VCaP (cell line): ENCODE results near the gene MT1M.

Source experiments
- H3K27ac ChIP-seq: fragments of 450-650 bp; 2 replicates; pipeline ENCODE4 v1.5.1; 2017
- TF ChIP-seq, protein P1 (sequence below): fragments of 450-650 bp; conservative IDR thresholded peaks from 2 replicates; pipeline ENCODE4 v1.5.1; 2017; ENCODE audit warnings: mild to moderate bottlenecking, moderate library complexity

The MT1M gene

DNA sequence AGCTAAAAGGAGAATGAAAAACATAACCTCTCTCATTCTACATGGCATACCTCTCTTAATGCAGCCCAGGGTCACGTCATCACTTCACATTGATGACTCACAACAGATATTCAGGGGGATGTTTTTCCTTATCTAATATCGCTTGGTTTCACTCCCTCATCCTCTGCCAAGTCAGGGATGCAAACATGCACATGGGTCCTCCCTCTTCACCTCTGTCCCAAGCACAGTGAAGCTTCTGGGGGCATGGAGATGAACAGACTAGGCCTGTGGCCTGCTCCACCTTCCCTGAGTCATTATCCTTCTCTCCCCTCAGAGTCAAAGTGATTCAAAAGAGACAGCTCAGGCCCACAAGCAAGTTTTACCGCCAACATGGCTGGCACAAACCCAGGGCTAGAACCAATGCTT, 26.4 kb upstream of the MT1M start:
- peak overlapping the region; percentile 84 for H3K27ac ChIP-seq
- TF ChIP-seq, protein P1, sequence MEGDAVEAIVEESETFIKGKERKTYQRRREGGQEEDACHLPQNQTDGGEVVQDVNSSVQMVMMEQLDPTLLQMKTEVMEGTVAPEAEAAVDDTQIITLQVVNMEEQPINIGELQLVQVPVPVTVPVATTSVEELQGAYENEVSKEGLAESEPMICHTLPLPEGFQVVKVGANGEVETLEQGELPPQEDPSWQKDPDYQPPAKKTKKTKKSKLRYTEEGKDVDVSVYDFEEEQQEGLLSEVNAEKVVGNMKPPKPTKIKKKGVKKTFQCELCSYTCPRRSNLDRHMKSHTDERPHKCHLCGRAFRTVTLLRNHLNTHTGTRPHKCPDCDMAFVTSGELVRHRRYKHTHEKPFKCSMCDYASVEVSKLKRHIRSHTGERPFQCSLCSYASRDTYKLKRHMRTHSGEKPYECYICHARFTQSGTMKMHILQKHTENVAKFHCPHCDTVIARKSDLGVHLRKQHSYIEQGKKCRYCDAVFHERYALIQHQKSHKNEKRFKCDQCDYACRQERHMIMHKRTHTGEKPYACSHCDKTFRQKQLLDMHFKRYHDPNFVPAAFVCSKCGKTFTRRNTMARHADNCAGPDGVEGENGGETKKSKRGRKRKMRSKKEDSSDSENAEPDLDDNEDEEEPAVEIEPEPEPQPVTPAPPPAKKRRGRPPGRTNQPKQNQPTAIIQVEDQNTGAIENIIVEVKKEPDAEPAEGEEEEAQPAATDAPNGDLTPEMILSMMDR: no peak

GRCh38 chr16:56606476-56607108, 25.9 kb upstream of the MT1M start:
- H3K27ac ChIP-seq: peak overlapping the region; percentile 84

GRCh38 chr16:56607109-56607618, 25.3 kb upstream of the MT1M start:
- peak overlapping the region; percentile 84 for H3K27ac ChIP-seq

More at GRCh38 chr16:56606476-56607108, 25.9 kb upstream of the MT1M start:
- TF ChIP-seq, protein P1: no peak

DNA sequence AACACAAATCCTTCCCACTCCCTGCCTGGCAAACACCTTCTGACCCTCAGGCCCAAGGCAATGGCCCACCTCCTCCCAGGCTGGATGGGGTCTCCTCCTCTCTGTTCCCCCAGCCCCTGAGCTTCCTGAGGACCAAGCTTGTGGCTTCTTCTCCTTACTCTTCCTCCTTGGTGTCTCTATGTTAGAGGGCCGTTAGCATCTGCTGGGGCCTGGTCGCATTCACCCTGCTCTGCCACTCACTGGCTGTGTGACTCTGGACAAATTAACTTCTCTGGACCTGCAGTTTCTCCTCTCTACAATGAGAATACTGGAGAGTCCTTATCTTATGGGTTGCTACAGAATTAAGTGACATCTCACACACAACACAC, 24.8 kb upstream of the MT1M start:
- peak overlapping the region; percentile 84 for H3K27ac ChIP-seq
- TF ChIP-seq, protein P1: no peak

More at GRCh38 chr16:56607109-56607618, 25.3 kb upstream of the MT1M start:
- TF ChIP-seq, protein P1: no peak

DNA sequence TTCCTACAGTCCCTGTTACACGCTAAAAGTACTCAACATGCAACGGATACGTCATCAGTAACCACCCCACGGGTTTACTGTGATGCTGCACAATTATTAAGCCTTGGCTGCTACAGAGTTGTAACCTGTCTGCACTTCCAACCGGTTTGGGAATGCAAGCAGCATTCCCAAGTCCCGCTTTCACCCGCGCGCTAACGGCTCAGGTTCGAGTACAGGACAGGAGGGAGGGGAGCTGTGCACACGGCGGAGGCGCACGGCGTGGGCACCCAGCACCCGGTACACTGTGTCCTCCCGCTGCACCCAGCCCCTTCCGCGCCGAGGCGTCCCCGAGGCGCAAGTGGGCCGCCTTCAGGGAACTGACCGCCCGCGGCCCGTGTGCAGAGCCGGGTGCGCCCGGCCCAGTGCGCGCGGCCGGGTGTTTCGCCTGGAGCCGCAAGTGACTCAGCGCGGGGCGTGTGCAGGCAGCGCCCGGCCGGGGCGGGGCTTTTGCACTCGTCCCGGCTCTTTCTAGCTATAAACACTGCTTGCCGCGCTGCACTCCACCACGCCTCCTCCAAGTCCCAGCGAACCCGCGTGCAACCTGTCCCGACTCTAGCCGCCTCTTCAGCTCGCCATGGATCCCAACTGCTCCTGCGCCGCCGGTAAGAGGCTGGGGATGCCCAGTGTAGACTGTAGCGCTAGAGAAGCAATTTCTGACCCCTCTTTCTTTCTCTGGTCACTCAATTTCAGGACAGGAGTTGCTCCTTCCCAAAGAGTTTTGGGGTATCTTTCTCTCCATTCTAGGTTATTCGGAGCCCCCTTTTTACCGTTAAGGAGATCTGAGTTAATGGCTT, 24.2 kb upstream of the MT1M start, which contains the start of gene MT2A:
Gene MT2A (plus strand): TSS at position 542 of the 833 bp plus-strand sequence. CDS start 72 bp downstream, at position 614.
- TF ChIP-seq, protein P1: no peak
- H3K27ac ChIP-seq: peak within 1 kb of the TSS; percentile 84

DNA sequence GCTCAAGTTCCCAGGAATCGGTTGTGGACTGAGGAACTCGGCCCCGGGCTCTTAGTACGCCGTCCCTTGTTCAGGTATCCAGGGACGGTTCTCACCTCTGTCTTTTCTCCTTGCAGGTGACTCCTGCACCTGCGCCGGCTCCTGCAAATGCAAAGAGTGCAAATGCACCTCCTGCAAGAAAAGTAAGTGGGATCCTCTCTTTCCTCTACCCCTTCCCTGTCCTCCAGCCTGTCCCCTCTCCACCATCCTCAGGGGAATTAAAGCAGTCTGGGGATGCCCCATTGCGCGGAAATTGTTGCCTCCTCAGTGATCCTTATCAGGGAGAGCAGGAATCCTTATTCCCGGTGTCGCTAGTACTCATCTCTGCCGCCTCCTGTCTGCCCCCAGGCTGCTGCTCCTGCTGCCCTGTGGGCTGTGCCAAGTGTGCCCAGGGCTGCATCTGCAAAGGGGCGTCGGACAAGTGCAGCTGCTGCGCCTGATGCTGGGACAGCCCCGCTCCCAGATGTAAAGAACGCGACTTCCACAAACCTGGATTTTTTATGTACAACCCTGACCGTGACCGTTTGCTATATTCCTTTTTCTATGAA, 23.5 kb upstream of the MT1M start:
- peak overlapping the region; percentile 84 for H3K27ac ChIP-seq
- TF ChIP-seq, protein P1: peak; percentile 10; the same call in 1 of the 2 replicates

- TF ChIP-seq, protein P1: no peak
- peak overlapping the region; percentile 84 for H3K27ac ChIP-seq
Observed at GRCh38 chr16:56609463-56609921, 23.0 kb upstream of the MT1M start.
